Natural killer cell (primary cell): Measurements from ENCODE around the gene RSRP1. TPM values are rescaled to one million over a fixed set of nuclear protein-coding genes. Genes with fewer than 3 reads are reported as not detected.

Experiments used
- ATAC-seq, 3 donors: fragments of 150-1000 bp in 2 of 3; fragments of 200-7000 bp in 1 of 3; cut with Tn5 transposase; 1 replicate in 1 of 3; 2 replicates in 2 of 3; pipeline ENCODE4 v1.10.0; 2021; ENCODE audit warnings: mild to moderate bottlenecking in 2 of 3, moderate library complexity in 2 of 3
- DNase-seq, 2 donors: peaks; one replicate each; pipeline versions ENCODE4 v3.0.0 to v3.0.0-alpha.2; 2013 to 2021; ENCODE audit warnings: mixed read lengths in 1 of 2
- H3K27ac ChIP-seq: one replicate; pipeline ENCODE4 v1.5.1; 2013; ENCODE audit warnings: mild to moderate bottlenecking, low read length
- H3K27me3 ChIP-seq: one replicate; pipeline ENCODE4 v1.6.1; 2013; ENCODE audit warnings: low read length; ENCODE audit not compliant: control insufficient read depth, insufficient read depth
- H3K36me3 ChIP-seq: one replicate; pipeline ENCODE4 v1.6.1; 2013; ENCODE audit warnings: low read length; ENCODE audit not compliant: control insufficient read depth, insufficient read depth
- H3K4me1 ChIP-seq: one replicate; pipeline ENCODE4 v1.6.1; 2013; ENCODE audit warnings: low read length; ENCODE audit not compliant: control insufficient read depth, insufficient read depth
- H3K4me3 ChIP-seq: one replicate; pipeline ENCODE4 v1.5.1; 2013; ENCODE audit warnings: low read length
- H3K9me3 ChIP-seq: one replicate; pipeline ENCODE4 v1.6.1; 2013; ENCODE audit warnings: low read length; ENCODE audit not compliant: control insufficient read depth, insufficient read depth
- H3K27ac Mint-ChIP-seq, 2 donors: one replicate each; pipeline ENCODE4 v1.8.0; 2022; ENCODE audit warnings: mild to moderate bottlenecking in 2 of 2, mixed read lengths in 2 of 2, moderate library complexity in 1 of 2
- H3K27me3 Mint-ChIP-seq, 2 donors: one replicate each; pipeline ENCODE4 v1.8.0; 2022; ENCODE audit warnings: low read depth in 2 of 2, mixed read lengths in 2 of 2
- H3K36me3 Mint-ChIP-seq: one replicate; pipeline ENCODE4 v1.8.0; 2022; ENCODE audit warnings: mixed read lengths
- H3K4me1 Mint-ChIP-seq, 2 donors: one replicate each; pipeline ENCODE4 v1.8.0; 2022; ENCODE audit warnings: mixed read lengths in 2 of 2
- H3K4me3 Mint-ChIP-seq: one replicate; pipeline ENCODE4 v1.8.0; 2022; ENCODE audit warnings: mild to moderate bottlenecking, moderate library complexity, mixed read lengths
- H3K9me3 Mint-ChIP-seq, 2 donors: one replicate each; pipeline ENCODE4 v1.8.0; 2022; ENCODE audit warnings: mixed read lengths in 2 of 2
- CTCF ChIP-seq: fragments of 200-600 bp; IDR thresholded peaks from one replicate; pipeline ENCODE4 v1.8.0; 2022; ENCODE audit warnings: antibody characterized with exemption
- WGBS: methylation state at CpG from one replicate; pipeline ENCODE4 v1.1.7; 2013; ENCODE audit warnings: missing lambda C conversion rate; ENCODE audit not compliant: insufficient coverage; 5-methylcytosine and 5-hydroxymethylcytosine counted together
- intact Hi-C: fragments of 100-400 bp; cut with micrococcal nuclease; formaldehyde crosslinking; loops from one replicate; pipeline ENCODE4 v1.14.2; 2022
- total RNA-seq, 4 donors: library from RNA; stranded (reverse); fragments of 120-200 nt in 1 of 4; gene quantifications; one replicate each; pipeline versions ENCODE4 v1.2.3 to v1.2.4, GENCODE V29; 2013 to 2022

RSRP1 gene
- total RNA-seq, 3 donors from 2014 or later (not counting 1 experiment from before 2014, with no cell fraction given): 473 to 602 (median 589) TPM

- peaks cover 3% of the 10 kb centered on the region for H3K36me3 ChIP-seq
- no peak overlapping the region for H3K4me3 Mint-ChIP-seq
- H3K4me1 ChIP-seq: no peaks in the 10 kb centered on the region
- no CpG with 5 or more reads among the region's 1 CpG for WGBS
- no peak overlapping the region for H3K4me3 ChIP-seq
- no peaks in the 10 kb centered on the region for H3K36me3 Mint-ChIP-seq
- ATAC-seq (no peak), DNase-seq (no peak)
- H3K27ac Mint-ChIP-seq: no peak overlapping the region
- no peak for TF ChIP-seq CTCF
- H3K9me3 Mint-ChIP-seq: no peaks in the 10 kb centered on the region
- no peaks in the 10 kb centered on the region for H3K27me3 ChIP-seq
- H3K27me3 Mint-ChIP-seq: no peaks in the 10 kb centered on the region
- H3K9me3 ChIP-seq: no peaks in the 10 kb centered on the region
- H3K4me1 Mint-ChIP-seq: peaks cover 0 to 9% of the 10 kb centered on the region in 2 donors
- intact Hi-C loops: no loop called here
- no peak overlapping the region for H3K27ac ChIP-seq
Observed at GRCh38 chr1:25257196-25257595, 9.9 kb upstream of the RSRP1 start.

- H3K27ac Mint-ChIP-seq: no peak overlapping the region
- 99% methylated on average over 5 of the region's 5 CpGs for WGBS
- intact Hi-C loops: no loop called here
- ATAC-seq (no peak), DNase-seq (peak in 1 of 2 donors; percentile 1)
- H3K4me3 Mint-ChIP-seq: no peak overlapping the region
- TF ChIP-seq CTCF: no peak
- no peaks in the 10 kb centered on the region for H3K27me3 Mint-ChIP-seq
- H3K4me1 Mint-ChIP-seq: peaks cover 0 to 9% of the 10 kb centered on the region in 2 donors
- H3K27me3 ChIP-seq: no peaks in the 10 kb centered on the region
- no peaks in the 10 kb centered on the region for H3K36me3 Mint-ChIP-seq
- H3K4me1 ChIP-seq: no peaks in the 10 kb centered on the region
- H3K9me3 ChIP-seq: no peaks in the 10 kb centered on the region
- H3K9me3 Mint-ChIP-seq: no peaks in the 10 kb centered on the region
- no peak overlapping the region for H3K27ac ChIP-seq
- no peak overlapping the region for H3K4me3 ChIP-seq
- peaks cover 3% of the 10 kb centered on the region for H3K36me3 ChIP-seq
Observed at GRCh38 chr1:25256578-25256965, 9.3 kb upstream of the RSRP1 start.

- ATAC-seq (no peak), DNase-seq (peak in 1 of 2 donors; percentile 1)
- no peak for TF ChIP-seq CTCF
- H3K9me3 Mint-ChIP-seq: no peaks in the 10 kb centered on the region
- H3K4me3 ChIP-seq: no peak overlapping the region
- no peak overlapping the region for H3K27ac Mint-ChIP-seq
- WGBS: 93% methylated on average over 18 of the region's 18 CpGs
- peaks cover 0 to 9% of the 10 kb centered on the region in 2 donors for H3K4me1 Mint-ChIP-seq
- H3K4me1 ChIP-seq: no peaks in the 10 kb centered on the region
- H3K27ac ChIP-seq: no peak overlapping the region
- no peaks in the 10 kb centered on the region for H3K36me3 Mint-ChIP-seq
- H3K27me3 Mint-ChIP-seq: no peaks in the 10 kb centered on the region
- no peak overlapping the region for H3K4me3 Mint-ChIP-seq
- no peaks in the 10 kb centered on the region for H3K27me3 ChIP-seq
- intact Hi-C loops: no loop called here
- peaks cover 3% of the 10 kb centered on the region for H3K36me3 ChIP-seq
- no peaks in the 10 kb centered on the region for H3K9me3 ChIP-seq
Observed at GRCh38 chr1:25255706-25256577, 8.7 kb upstream of the RSRP1 start.

GRCh38 chr1:25253911-25254310 is 6.7 kb upstream of the RSRP1 start:
- Mint-ChIP-seq H3K9me3 (no peaks in the 10 kb centered on the region), H3K4me1 (no peaks in the 10 kb centered on the region), H3K36me3 (no peaks in the 10 kb centered on the region), H3K27me3 (no peaks in the 10 kb centered on the region), H3K4me3 (no peak overlapping the region), H3K27ac (no peak overlapping the region)
- ATAC-seq (no peak), DNase-seq (peak in 1 of 2 donors; percentile 1)
- H3K27ac ChIP-seq: no peak overlapping the region
- H3K36me3 ChIP-seq: peaks cover 3% of the 10 kb centered on the region
- H3K4me1 ChIP-seq: no peaks in the 10 kb centered on the region
- H3K9me3 ChIP-seq: no peaks in the 10 kb centered on the region
- TF ChIP-seq CTCF: no peak
- H3K27me3 ChIP-seq: no peaks in the 10 kb centered on the region
- H3K4me3 ChIP-seq: no peak overlapping the region
- intact Hi-C loops: no loop called here
- WGBS: 100% methylated on average over 2 of the region's 2 CpGs
